ENCODE results near the gene ADGRL1.

The ADGRL1 gene

DNA sequence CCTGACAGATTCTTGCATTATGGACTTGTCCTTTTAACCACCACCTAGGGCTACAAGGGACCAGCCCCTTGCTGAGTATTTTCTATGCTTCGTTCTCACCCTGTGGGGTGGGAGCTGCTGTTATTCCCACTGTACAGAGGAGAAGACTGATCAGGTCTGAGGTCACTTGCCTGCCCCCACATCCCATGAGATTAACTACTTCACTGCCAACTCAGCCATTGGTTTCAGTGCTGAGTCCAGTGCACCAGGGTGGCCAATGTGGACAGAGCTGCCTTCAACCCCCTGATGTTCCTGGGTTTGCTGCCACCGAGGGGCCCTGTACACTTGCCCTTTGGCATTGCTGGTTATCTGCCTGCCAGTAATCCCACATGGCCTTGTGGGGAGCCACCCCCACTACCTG, 95.3 kb downstream of the ADGRL1 start:
- TF ChIP-seq, protein P1, sequence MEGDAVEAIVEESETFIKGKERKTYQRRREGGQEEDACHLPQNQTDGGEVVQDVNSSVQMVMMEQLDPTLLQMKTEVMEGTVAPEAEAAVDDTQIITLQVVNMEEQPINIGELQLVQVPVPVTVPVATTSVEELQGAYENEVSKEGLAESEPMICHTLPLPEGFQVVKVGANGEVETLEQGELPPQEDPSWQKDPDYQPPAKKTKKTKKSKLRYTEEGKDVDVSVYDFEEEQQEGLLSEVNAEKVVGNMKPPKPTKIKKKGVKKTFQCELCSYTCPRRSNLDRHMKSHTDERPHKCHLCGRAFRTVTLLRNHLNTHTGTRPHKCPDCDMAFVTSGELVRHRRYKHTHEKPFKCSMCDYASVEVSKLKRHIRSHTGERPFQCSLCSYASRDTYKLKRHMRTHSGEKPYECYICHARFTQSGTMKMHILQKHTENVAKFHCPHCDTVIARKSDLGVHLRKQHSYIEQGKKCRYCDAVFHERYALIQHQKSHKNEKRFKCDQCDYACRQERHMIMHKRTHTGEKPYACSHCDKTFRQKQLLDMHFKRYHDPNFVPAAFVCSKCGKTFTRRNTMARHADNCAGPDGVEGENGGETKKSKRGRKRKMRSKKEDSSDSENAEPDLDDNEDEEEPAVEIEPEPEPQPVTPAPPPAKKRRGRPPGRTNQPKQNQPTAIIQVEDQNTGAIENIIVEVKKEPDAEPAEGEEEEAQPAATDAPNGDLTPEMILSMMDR (conservative IDR thresholded peaks at IDR 0.05; ENCODE audit: control insufficient read depth, insufficient read depth, low read depth, low read length), result no peak
- no peak overlapping the region for H3K4me3 ChIP-seq (ENCODE audit: control insufficient read depth, low read depth, low read length)
- DNase-seq (ENCODE audit: low read depth), result no peak

DNA sequence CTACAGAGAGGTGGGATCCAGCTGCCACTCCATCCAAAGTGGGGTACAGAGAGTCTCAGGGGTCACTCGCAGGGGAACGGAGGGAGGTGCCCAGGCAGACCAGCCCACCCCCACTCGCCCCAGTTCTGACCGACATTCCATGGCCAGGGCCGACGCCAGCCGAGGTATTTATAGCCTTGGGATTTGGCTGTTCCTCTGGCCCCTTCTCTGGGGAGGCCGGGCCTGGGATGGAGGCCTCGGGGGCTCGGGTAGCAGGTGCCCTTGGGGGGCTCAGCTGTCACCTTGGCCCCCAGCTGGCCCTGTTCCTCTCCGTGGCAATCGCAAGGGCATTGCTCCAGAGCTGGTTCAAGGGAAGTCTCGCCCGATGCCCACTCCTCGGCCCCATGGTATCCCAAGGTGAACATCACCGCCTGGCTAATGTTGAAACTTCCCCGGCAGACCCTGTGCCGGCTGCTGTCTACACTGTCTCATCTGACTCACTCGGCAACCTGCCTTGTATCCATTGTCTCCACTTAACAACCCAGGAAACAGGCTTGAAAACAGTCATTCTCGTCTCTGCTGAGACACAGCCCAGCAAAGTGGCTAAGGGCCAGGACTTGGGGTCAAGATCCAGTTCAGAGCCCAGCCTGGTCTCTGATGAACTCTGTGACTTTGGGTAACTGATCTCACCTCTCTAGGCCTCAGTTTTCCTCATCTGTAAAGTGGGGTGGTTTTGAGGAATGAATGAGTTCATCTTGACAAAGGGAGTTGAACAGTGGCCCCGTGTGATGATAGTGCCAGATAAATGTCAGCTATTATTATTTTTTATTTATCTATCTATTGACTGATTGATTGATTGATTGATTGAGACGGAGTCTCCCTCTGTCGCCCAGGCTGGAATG, 98.1 kb downstream of the ADGRL1 start:
- no peak overlapping the region for H3K4me3 ChIP-seq (ENCODE audit: control insufficient read depth, low read depth, low read length)
- DNase-seq (ENCODE audit: low read depth), result peak; percentile 70
- TF ChIP-seq, protein P1 (conservative IDR thresholded peaks at IDR 0.05; ENCODE audit: control insufficient read depth, insufficient read depth, low read depth, low read length), result no peak

DNA sequence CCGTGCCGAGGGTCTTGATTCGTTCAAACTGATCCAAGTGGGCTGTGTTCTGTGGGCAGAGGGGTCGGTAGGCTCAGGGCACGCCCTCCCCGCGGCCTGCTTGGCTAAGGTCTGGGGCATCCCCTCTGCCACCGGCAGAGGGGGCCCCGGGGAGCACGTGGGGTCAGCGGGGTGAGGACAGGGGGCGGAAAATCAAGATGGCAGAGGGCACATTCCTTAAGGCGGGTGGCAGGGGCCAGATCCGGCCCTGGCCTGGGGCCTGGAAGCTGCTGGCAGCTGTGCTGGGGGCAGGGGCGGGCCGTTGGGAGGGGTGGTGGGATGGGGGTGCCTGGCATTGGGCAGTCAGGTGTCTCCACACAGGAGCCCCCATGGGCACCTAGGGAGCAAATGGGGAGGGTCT, 99.1 kb downstream of the ADGRL1 start:
- H3K4me3 ChIP-seq (ENCODE audit: control insufficient read depth, low read depth, low read length), result no peak overlapping the region
- DNase-seq (ENCODE audit: low read depth), result no peak
- TF ChIP-seq, protein P1 (conservative IDR thresholded peaks at IDR 0.05; ENCODE audit: control insufficient read depth, insufficient read depth, low read depth, low read length), result no peak

DNA sequence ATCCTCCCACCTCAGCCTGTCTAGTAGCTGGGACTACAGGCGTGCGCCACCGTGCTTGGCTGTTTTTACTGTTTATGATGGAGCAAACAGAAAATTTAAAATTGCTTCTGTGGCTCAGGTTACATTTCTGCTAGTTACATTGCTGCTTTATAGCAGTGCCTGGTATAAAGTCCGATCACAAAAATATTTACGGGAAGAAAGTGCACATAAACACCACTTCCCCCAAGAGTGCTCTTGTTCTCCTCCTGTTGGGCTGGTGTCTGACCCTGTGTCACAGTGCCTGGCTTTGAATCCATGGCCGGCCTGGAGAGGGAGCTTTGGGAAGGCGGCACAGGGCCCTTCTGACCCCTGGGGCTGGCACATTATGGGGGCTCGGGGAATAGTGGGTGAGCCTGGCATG, 100.3 kb downstream of the ADGRL1 start:
- TF ChIP-seq, protein P1 (conservative IDR thresholded peaks at IDR 0.05; ENCODE audit: control insufficient read depth, insufficient read depth, low read depth, low read length), result no peak
- DNase-seq (ENCODE audit: low read depth), result no peak
- H3K4me3 ChIP-seq (ENCODE audit: control insufficient read depth, low read depth, low read length), result no peak overlapping the region

DNA sequence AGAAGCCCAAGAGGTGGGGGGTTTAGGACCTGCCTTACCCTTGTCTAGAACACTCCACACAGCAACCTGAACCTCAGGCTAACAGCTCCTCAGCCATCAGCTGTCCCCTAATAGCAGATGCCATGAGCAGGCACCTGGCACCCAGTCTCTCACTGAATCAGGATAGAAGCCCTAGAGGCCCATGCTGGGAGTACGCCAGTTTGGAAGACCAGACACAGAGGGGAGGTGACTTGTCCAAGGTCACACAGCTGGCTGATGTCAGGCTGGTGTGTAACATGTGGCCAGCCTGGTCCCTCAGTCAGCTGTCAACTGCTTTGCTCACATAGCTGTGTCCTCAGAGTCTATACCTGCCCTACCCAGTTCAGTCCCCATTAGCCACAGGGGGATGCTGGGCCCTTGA, 102.7 kb downstream of the ADGRL1 start:
- DNase-seq (ENCODE audit: low read depth), result no peak
- H3K4me3 ChIP-seq (ENCODE audit: control insufficient read depth, low read depth, low read length), result no peak overlapping the region
- TF ChIP-seq, protein P1 (conservative IDR thresholded peaks at IDR 0.05; ENCODE audit: control insufficient read depth, insufficient read depth, low read depth, low read length), result no peak

DNA sequence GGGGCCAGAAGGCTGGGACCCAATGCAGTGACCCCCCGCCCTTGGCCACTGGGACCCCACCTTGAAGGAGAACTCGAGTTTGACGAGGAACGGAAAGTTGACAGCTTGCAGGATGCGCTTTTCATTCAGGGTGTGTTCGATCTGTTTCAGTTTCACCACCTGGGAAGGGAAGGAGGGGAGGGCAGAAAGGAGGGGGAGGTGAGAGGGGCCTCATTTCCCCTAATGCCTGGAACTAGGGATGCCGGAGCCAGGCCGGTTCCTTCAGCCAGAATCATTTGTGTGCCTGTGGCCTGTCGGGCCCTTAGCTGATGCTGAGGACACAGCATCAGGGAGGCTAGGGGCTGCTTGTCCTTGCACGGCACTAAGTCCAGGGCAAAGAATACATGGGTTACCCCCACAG, 103.2 kb downstream of the ADGRL1 start:
- no peak overlapping the region for H3K4me3 ChIP-seq (ENCODE audit: control insufficient read depth, low read depth, low read length)
- DNase-seq (ENCODE audit: low read depth), result no peak
- TF ChIP-seq, protein P1 (conservative IDR thresholded peaks at IDR 0.05; ENCODE audit: control insufficient read depth, insufficient read depth, low read depth, low read length), result no peak

All from fibroblast of mammary gland (primary cell).